Activated CD8-positive, alpha-beta memory T cell treated with anti-CD3 and anti-CD28 coated beads, Interleukin-2, amount 10 ng/mL, durations not matched to agents 7 days and 5 days (primary cell): ENCODE data around the gene RFX3. TPM values are rescaled to one million over a fixed set of nuclear protein-coding genes. Genes with fewer than 3 reads are reported as not detected.

Experiments used
- ATAC-seq: fragments of 150-1000 bp; cut with Tn5 transposase; one replicate; pipeline ENCODE4 v1.10.0; 2021; ENCODE audit warnings: moderate library complexity
- CTCF ChIA-PET: fragments of 350-600 bp; sonication (Branson Sonifier 250); formaldehyde crosslinking; loops from one replicate; lab custom pipeline; 2021; ENCODE audit warnings: antibody characterized with exemption; lab: Charles Lee
- DNase-seq: peaks from one replicate; pipeline ENCODE4 v3.0.0-alpha.2; 2020
- H3K27ac Mint-ChIP-seq: one replicate; pipeline ENCODE4 v1.8.0; 2021; ENCODE audit warnings: mild to moderate bottlenecking, mixed read lengths
- H3K27me3 Mint-ChIP-seq: one replicate; pipeline ENCODE4 v1.8.0; 2021; ENCODE audit warnings: mixed read lengths
- H3K36me3 Mint-ChIP-seq: one replicate; pipeline ENCODE4 v1.8.0; 2021; ENCODE audit warnings: mild to moderate bottlenecking, mixed read lengths
- H3K4me1 Mint-ChIP-seq: one replicate; pipeline ENCODE4 v1.8.0; 2021; ENCODE audit warnings: mixed read lengths
- H3K4me3 Mint-ChIP-seq: one replicate; pipeline ENCODE4 v1.8.0; 2021; ENCODE audit warnings: mild to moderate bottlenecking, moderate library complexity, mixed read lengths
- H3K9me3 Mint-ChIP-seq: one replicate; pipeline ENCODE4 v1.8.0; 2022; ENCODE audit warnings: low read depth, mixed read lengths
- total RNA-seq, 2 experiments: library from RNA; stranded (reverse); gene quantifications; one replicate each; pipeline ENCODE4 v1.2.3, GENCODE V29; 2021

RFX3 gene
- total RNA-seq, 2 experiments from 2014 or later, result 9.1 to 11.5 TPM

GRCh38 chr9:3290231-3290840 lies 235.5 kb downstream of the RFX3 start:
- Mint-ChIP-seq H3K4me1 (no peaks in the 10 kb centered on the region), H3K27ac (no peak overlapping the region), H3K27me3 (no peaks in the 10 kb centered on the region), H3K4me3 (no peak overlapping the region), H3K36me3 (peaks cover 32% of the 10 kb centered on the region), H3K9me3 (peaks cover 1% of the 10 kb centered on the region)
- DNase-seq (no peak), ATAC-seq (no peak)
- CTCF ChIA-PET, result no interaction called here

GRCh38 chr9:3288686-3289085 lies 237.1 kb downstream of the RFX3 start:
- Mint-ChIP-seq H3K9me3 (peaks cover 1% of the 10 kb centered on the region), H3K4me1 (no peaks in the 10 kb centered on the region), H3K36me3 (peaks cover 32% of the 10 kb centered on the region), H3K27me3 (no peaks in the 10 kb centered on the region), H3K27ac (no peak overlapping the region), H3K4me3 (no peak overlapping the region)
- no peak for ATAC-seq
- CTCF ChIA-PET, result no interaction called here
- DNase-seq, result no peak

GRCh38 chr9:3285365-3286161 lies 240.2 kb downstream of the RFX3 start:
- ATAC-seq (no peak), DNase-seq (no peak)
- Mint-ChIP-seq H3K4me3 (no peak overlapping the region), H3K9me3 (peaks cover 1% of the 10 kb centered on the region), H3K27me3 (no peaks in the 10 kb centered on the region), H3K27ac (no peak overlapping the region), H3K4me1 (no peaks in the 10 kb centered on the region), H3K36me3 (peaks cover 22% of the 10 kb centered on the region)
- CTCF ChIA-PET, result no interaction called here

- ATAC-seq (no peak), DNase-seq (no peak)
- H3K4me1 Mint-ChIP-seq, result peaks cover under 1% of the 10 kb centered on the region
- H3K9me3 Mint-ChIP-seq, result no peaks in the 10 kb centered on the region
- CTCF ChIA-PET, result no interaction called here
- no peak overlapping the region for H3K4me3 Mint-ChIP-seq
- no peak overlapping the region for H3K27ac Mint-ChIP-seq
- no peaks in the 10 kb centered on the region for H3K27me3 Mint-ChIP-seq
- H3K36me3 Mint-ChIP-seq, result peaks cover 12% of the 10 kb centered on the region
These were observed 243.4 kb downstream of the RFX3 start for GRCh38 chr9:3282365-3282764.

- Mint-ChIP-seq H3K4me3 (no peak overlapping the region), H3K27me3 (no peaks in the 10 kb centered on the region), H3K36me3 (peaks cover 5% of the 10 kb centered on the region), H3K9me3 (no peaks in the 10 kb centered on the region), H3K4me1 (peaks cover 6% of the 10 kb centered on the region), H3K27ac (no peak overlapping the region)
- no peak for ATAC-seq
- CTCF ChIA-PET, result no interaction called here
- DNase-seq, result no peak
These were observed 244.4 kb downstream of the RFX3 start for GRCh38 chr9:3281399-3281798.

GRCh38 chr9:3277200-3277599 lies 248.6 kb downstream of the RFX3 start:
- no peak for ATAC-seq
- no peak overlapping the region for H3K27ac Mint-ChIP-seq
- peaks cover 6% of the 10 kb centered on the region for H3K4me1 Mint-ChIP-seq
- no peak overlapping the region for H3K4me3 Mint-ChIP-seq
- H3K27me3 Mint-ChIP-seq, result no peaks in the 10 kb centered on the region
- peaks cover under 1% of the 10 kb centered on the region for H3K36me3 Mint-ChIP-seq
- H3K9me3 Mint-ChIP-seq, result no peaks in the 10 kb centered on the region
- DNase-seq, result no peak
- CTCF ChIA-PET, result no interaction called here

GRCh38 chr9:3271581-3271980 lies 254.2 kb downstream of the RFX3 start:
- ATAC-seq (no peak), DNase-seq (no peak)
- no peaks in the 10 kb centered on the region for H3K4me1 Mint-ChIP-seq
- peaks cover 10% of the 10 kb centered on the region for H3K36me3 Mint-ChIP-seq
- no peak overlapping the region for H3K4me3 Mint-ChIP-seq
- no peak overlapping the region for H3K27ac Mint-ChIP-seq
- no peaks in the 10 kb centered on the region for H3K27me3 Mint-ChIP-seq
- H3K9me3 Mint-ChIP-seq, result no peaks in the 10 kb centered on the region
- CTCF ChIA-PET, result no interaction called here

- CTCF ChIA-PET, result no interaction called here
- no peaks in the 10 kb centered on the region for H3K4me1 Mint-ChIP-seq
- H3K9me3 Mint-ChIP-seq, result no peaks in the 10 kb centered on the region
- ATAC-seq (no peak), DNase-seq (no peak)
- peaks cover 10% of the 10 kb centered on the region for H3K36me3 Mint-ChIP-seq
- H3K4me3 Mint-ChIP-seq, result no peak overlapping the region
- no peak overlapping the region for H3K27ac Mint-ChIP-seq
- H3K27me3 Mint-ChIP-seq, result no peaks in the 10 kb centered on the region
These were observed 254.6 kb downstream of the RFX3 start for GRCh38 chr9:3271157-3271556.

GRCh38 chr9:3268223-3268622 lies 257.6 kb downstream of the RFX3 start:
- Mint-ChIP-seq H3K27ac (no peak overlapping the region), H3K4me1 (no peaks in the 10 kb centered on the region), H3K27me3 (no peaks in the 10 kb centered on the region), H3K36me3 (peaks cover 10% of the 10 kb centered on the region), H3K4me3 (no peak overlapping the region), H3K9me3 (no peaks in the 10 kb centered on the region)
- no peak for ATAC-seq
- DNase-seq, result no peak
- CTCF ChIA-PET, result no interaction called here

GRCh38 chr9:3263698-3264097 lies 262.1 kb downstream of the RFX3 start:
- Mint-ChIP-seq H3K36me3 (peaks cover 6% of the 10 kb centered on the region), H3K27me3 (no peaks in the 10 kb centered on the region), H3K4me1 (no peaks in the 10 kb centered on the region), H3K27ac (no peak overlapping the region), H3K9me3 (no peaks in the 10 kb centered on the region), H3K4me3 (no peak overlapping the region)
- DNase-seq (no peak), ATAC-seq (no peak)
- CTCF ChIA-PET, result no interaction called here

GRCh38 chr9:3262826-3263529 lies 262.8 kb downstream of the RFX3 start:
- Mint-ChIP-seq H3K27me3 (no peaks in the 10 kb centered on the region), H3K27ac (no peak overlapping the region), H3K36me3 (peaks cover 6% of the 10 kb centered on the region), H3K9me3 (no peaks in the 10 kb centered on the region), H3K4me1 (no peaks in the 10 kb centered on the region), H3K4me3 (no peak overlapping the region)
- DNase-seq, result no peak
- ATAC-seq, result no peak
- CTCF ChIA-PET, result no interaction called here

- CTCF ChIA-PET, result no interaction called here
- Mint-ChIP-seq H3K27ac (no peak overlapping the region), H3K27me3 (no peaks in the 10 kb centered on the region), H3K4me3 (no peak overlapping the region), H3K4me1 (no peaks in the 10 kb centered on the region), H3K36me3 (peaks cover 8% of the 10 kb centered on the region), H3K9me3 (no peaks in the 10 kb centered on the region)
- DNase-seq, result no peak
- ATAC-seq, result no peak
These were observed 264.3 kb downstream of the RFX3 start for GRCh38 chr9:3261484-3261883.

- Mint-ChIP-seq H3K36me3 (peaks cover 17% of the 10 kb centered on the region), H3K4me3 (no peak overlapping the region), H3K4me1 (no peaks in the 10 kb centered on the region), H3K27ac (no peak overlapping the region), H3K27me3 (no peaks in the 10 kb centered on the region), H3K9me3 (no peaks in the 10 kb centered on the region)
- CTCF ChIA-PET, result no interaction called here
- ATAC-seq, result no peak
- DNase-seq, result no peak
These were observed 269.1 kb downstream of the RFX3 start for GRCh38 chr9:3256571-3257330.
